ENCODE data around the gene NR6A1.

NR6A1 gene

GRCh38 chr9:124499216-124499615 lies 271.9 kb downstream of the NR6A1 start:
- Histone ChIP-seq H3K79me2 (ENCODE audit: insufficient read depth, low read length) (no peaks in the 10 kb centered on the region), H3K27me3 (ENCODE audit: low read length) (no peaks in the 10 kb centered on the region), H3K4me3 (ENCODE audit: insufficient read depth, low read length, poor library complexity, severe bottlenecking) (no peak overlapping the region)

GRCh38 chr9:124498499-124499146 lies 272.5 kb downstream of the NR6A1 start:
- H3K9ac ChIP-seq (ENCODE audit: low read length) = no peak overlapping the region
- H3K27me3 ChIP-seq (ENCODE audit: low read length) = no peaks in the 10 kb centered on the region
- no peaks in the 10 kb centered on the region for H3K79me2 ChIP-seq (ENCODE audit: insufficient read depth, low read length)
- H3K9me3 ChIP-seq (ENCODE audit: insufficient read depth, low read length) = no peaks in the 10 kb centered on the region
- no peak overlapping the region for H3K4me2 ChIP-seq (ENCODE audit: low read depth, low read length, poor library complexity, severe bottlenecking)
- no peak overlapping the region for H3K27ac ChIP-seq (ENCODE audit: low read depth, low read length)
- no peaks in the 10 kb centered on the region for H3F3A ChIP-seq (ENCODE audit: insufficient read depth)
- no peak overlapping the region for H3K4me3 ChIP-seq (ENCODE audit: insufficient read depth, low read length, poor library complexity, severe bottlenecking)
- no peak overlapping the region for H2AFZ ChIP-seq (ENCODE audit: low read depth, low read length, severe bottlenecking)
- TF ChIP-seq CTCF (IDR thresholded peaks at IDR 0.05; ENCODE audit: insufficient read depth, low read length, poor library complexity, severe bottlenecking) (no peak), EZH2phosphoT487 (conservative IDR thresholded peaks at IDR 0.05; ENCODE audit: low read length) (no peak)
- H3K9me2 ChIP-seq (replicated peaks; ENCODE audit: insufficient read depth, low read length) = no peaks in the 10 kb centered on the region
- no peaks in the 10 kb centered on the region for H3K36me3 ChIP-seq (ENCODE audit: low read length)
- H4K20me1 ChIP-seq (ENCODE audit: low read depth, low read length) = no peaks in the 10 kb centered on the region

More at GRCh38 chr9:124499216-124499615, 271.9 kb downstream of the NR6A1 start:
- H3K9ac ChIP-seq (ENCODE audit: low read length) = no peak overlapping the region
- TF ChIP-seq CTCF (IDR thresholded peaks at IDR 0.05; ENCODE audit: insufficient read depth, low read length, poor library complexity, severe bottlenecking) (no peak), EZH2phosphoT487 (conservative IDR thresholded peaks at IDR 0.05; ENCODE audit: low read length) (no peak)
- H3K9me2 ChIP-seq (replicated peaks; ENCODE audit: insufficient read depth, low read length) = no peaks in the 10 kb centered on the region
- no peaks in the 10 kb centered on the region for H3K9me3 ChIP-seq (ENCODE audit: insufficient read depth, low read length)
- no peak overlapping the region for H3K27ac ChIP-seq (ENCODE audit: low read depth, low read length)
- no peaks in the 10 kb centered on the region for H3K36me3 ChIP-seq (ENCODE audit: low read length)
- H4K20me1 ChIP-seq (ENCODE audit: low read depth, low read length) = no peaks in the 10 kb centered on the region
- H2AFZ ChIP-seq (ENCODE audit: low read depth, low read length, severe bottlenecking) = no peak overlapping the region
- no peak overlapping the region for H3K4me2 ChIP-seq (ENCODE audit: low read depth, low read length, poor library complexity, severe bottlenecking)
- H3F3A ChIP-seq (ENCODE audit: insufficient read depth) = no peaks in the 10 kb centered on the region

GRCh38 chr9:124498040-124498439 lies 273.1 kb downstream of the NR6A1 start:
- H2AFZ ChIP-seq (ENCODE audit: low read depth, low read length, severe bottlenecking) = no peak overlapping the region
- no peak overlapping the region for H3K4me3 ChIP-seq (ENCODE audit: insufficient read depth, low read length, poor library complexity, severe bottlenecking)
- no peak overlapping the region for H3K9ac ChIP-seq (ENCODE audit: low read length)
- no peaks in the 10 kb centered on the region for H4K20me1 ChIP-seq (ENCODE audit: low read depth, low read length)
- TF ChIP-seq EZH2phosphoT487 (conservative IDR thresholded peaks at IDR 0.05; ENCODE audit: low read length) (no peak), CTCF (IDR thresholded peaks at IDR 0.05; ENCODE audit: insufficient read depth, low read length, poor library complexity, severe bottlenecking) (no peak)
- H3K27me3 ChIP-seq (ENCODE audit: low read length) = no peaks in the 10 kb centered on the region
- no peaks in the 10 kb centered on the region for H3K9me3 ChIP-seq (ENCODE audit: insufficient read depth, low read length)
- H3F3A ChIP-seq (ENCODE audit: insufficient read depth) = no peaks in the 10 kb centered on the region
- H3K36me3 ChIP-seq (ENCODE audit: low read length) = no peaks in the 10 kb centered on the region
- H3K9me2 ChIP-seq (replicated peaks; ENCODE audit: insufficient read depth, low read length) = no peaks in the 10 kb centered on the region
- H3K79me2 ChIP-seq (ENCODE audit: insufficient read depth, low read length) = no peaks in the 10 kb centered on the region
- no peak overlapping the region for H3K4me2 ChIP-seq (ENCODE audit: low read depth, low read length, poor library complexity, severe bottlenecking)
- no peak overlapping the region for H3K27ac ChIP-seq (ENCODE audit: low read depth, low read length)
